Suppressor macrophage treated with lipopolysaccharide for 4 hours (primary cell): ENCODE data around the gene PIEZO2.
A peak's percentile ranks its signal among the peaks of the same experiment; 100 is the strongest.

Experiments used
- DNase-seq: peaks from one replicate; pipeline ENCODE4 v3.0.0-alpha.2; 2020

Gene PIEZO2

DNA sequence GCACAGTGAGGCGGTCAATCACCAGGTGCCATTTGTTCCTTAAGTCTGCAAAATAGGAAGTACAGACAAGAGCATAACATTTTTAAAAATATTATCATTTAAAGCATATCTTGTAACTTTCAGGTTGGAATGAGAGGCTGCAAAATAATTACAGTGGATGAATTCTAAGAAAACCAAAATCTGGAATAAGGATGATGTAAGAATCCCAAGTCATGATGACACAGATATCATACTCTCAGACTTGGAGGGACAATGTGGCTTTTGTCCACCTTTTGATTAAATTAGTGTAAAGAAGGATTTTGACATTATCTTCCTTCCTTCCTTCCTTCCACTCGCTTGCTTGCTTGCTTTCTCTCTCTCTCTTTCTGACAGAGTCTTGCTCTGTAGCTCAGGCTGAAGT, 379.1 kb downstream of the PIEZO2 start:
- DNase-seq: no peak

DNA sequence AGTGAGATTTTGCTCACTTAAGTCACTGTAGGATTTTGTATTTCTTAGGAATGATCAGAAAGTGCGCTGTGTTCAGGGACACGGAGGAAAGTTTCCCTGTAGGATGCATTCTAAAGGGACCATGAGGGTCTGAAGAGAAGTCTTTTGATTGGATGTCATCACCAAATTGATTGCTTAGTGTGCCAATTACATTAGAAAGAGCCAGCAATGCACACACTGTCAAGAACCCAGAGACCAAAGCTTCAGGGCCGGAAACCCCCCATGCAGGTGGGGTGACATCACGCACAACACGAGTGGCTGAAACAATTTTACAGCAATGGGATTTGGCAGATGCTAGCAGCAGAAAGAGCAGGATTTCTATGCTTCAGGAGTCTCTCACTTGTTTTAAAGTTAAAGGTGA, 381.1 kb downstream of the PIEZO2 start:
- no peak for DNase-seq

DNA sequence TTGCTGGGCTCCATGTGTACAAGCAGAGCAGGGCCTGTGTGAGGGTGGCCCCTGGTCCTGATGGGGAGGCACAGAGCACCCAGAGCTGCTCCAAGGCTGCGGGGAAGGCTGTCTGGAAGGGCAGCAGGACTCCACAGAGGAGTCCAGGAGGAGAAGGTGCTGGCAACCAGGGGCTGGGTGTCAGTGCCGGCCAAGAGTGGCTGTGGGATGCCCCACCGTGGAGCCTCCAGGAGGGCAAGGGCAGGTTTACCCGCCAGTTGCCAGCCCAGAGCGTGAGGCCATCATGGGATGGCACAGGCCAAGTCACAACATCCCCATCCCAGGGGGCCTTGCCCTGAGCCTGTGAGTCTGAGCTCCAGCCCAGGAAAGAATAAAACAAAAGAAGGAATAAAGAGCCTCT, 381.7 kb downstream of the PIEZO2 start:
- no peak for DNase-seq

DNA sequence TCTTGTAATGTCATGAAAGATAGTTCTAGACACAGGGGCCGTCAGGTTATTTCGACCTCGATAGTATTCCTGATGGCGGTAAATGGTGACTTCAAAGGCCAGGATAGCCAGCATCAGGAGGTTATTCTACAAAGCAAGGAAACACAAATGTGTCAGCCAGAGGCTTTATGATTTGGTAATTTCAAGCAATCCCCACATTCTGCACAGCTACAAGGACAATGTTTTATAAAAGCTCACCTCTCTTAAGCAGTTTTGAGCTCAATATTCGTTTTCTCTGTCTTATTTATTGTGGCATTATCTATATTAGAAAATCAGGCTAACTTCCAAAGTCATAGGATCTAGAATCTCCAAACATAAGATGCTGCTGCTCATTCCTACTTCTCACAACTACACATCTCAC, 388.4 kb downstream of the PIEZO2 start:
- no peak for DNase-seq

DNA sequence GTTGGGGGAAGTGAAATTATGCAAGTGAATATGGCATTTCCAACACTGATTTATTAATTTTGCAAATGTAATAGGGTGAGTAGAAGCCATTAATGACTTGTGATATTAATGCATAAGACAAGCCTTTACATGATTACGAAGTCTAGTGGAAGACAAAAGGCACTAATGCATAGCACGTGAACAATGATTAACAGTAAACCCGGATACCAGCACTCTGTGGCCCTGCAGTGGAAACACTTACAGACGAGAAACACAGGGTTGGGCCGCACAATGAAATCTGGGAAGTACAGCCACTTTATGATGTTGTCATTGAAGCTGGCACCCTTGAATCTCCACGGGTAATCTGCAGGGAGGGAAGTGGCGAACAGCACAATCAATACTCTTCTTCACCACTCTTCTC, 390.1 kb downstream of the PIEZO2 start:
- no peak for DNase-seq

DNA sequence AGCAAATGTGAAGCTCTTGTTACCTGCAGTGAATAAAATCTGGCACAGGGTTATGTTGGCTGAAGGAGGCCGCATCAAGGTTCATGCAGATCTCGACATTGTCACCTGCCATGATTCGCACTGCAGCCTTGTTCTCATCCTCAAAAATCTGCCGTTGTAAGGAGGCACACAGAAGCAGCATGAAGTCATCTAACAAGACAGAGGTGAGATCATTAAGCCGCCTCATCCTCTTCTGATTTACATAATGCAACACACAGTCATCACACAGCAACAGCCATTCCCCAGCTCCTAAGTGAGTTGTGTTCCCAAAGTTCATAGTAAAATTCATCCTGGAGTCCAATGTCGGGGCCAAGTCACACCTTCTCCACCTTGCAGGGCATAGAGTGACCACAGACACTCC, 391.4 kb downstream of the PIEZO2 start:
- no peak for DNase-seq

DNA sequence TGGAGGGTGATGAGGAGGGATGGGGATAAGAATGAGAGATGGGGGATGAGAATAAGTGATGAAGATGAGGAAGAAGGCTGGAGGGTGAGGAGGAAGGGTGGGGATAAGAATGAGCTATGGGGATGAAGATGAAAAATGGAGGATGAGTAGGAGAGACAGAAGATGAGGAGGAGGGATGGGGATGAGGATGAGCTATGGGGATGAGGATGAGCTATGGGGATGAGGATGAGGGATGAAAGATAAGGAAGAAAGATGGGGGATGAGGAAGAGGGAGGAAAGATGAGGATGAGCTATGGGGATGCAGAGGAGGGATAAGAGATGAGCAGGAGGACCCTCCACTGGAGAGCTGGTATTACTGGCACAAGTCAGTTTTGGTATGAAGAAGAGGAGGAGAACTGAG, 392.0 kb downstream of the PIEZO2 start:
- no peak for DNase-seq

DNA sequence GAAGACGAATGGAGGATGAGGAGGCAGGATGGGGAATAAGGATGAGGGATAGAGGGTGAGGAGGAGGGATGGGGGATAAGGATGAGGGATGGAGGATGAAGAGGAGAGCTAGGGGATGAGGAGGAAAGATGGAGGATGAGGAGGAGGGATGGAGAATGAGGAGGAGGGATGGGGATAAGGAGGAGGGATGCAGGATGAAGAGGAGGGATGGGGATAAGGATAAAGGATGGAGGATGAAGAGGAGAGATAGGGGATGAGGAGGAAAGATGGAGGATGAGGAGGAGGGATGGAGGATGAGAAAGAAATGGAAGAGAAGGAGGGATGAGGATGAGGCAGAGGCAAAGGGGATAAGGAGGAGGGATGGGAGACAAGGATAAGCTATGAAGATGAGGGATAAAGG, 393.5 kb downstream of the PIEZO2 start:
- no peak for DNase-seq

DNA sequence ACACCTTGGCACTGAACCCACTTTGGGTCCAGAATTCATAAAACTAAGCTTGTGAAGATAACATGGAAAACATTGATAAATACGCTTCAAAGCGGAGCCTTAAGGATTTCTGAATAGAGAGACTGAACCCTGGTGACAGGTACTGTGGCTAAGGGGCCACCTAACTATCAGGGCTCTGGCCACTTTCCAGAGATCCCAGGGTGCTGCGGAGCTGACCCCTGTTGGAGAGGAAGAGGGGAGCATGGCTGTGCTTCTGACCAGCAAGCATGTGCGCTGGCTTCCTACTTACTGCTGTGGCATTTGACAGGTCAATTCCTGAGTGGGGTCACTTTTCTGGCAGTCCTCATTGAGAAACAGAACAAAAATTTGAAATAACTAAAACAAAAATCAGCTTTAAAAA, 395.2 kb downstream of the PIEZO2 start:
- DNase-seq: no peak

DNA sequence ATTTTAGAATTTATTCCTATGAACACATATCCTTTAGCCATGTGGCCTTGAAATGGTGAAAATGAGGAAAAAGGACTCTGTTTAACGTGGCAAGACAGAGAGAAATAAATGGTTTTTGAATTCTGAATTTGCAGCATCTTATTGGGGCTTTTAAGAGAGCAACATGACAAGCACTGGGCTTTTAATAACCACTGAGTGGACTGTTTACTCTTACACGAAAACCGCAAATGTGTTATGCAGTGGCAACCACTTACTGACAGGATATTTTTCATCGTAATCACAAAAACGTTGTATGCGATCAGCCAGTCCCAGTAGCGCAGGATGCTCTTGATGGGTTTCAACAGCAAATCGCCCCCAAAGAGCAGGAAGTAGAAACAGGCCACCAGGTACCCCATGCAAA, 397.0 kb downstream of the PIEZO2 start:
- DNase-seq: no peak

DNA sequence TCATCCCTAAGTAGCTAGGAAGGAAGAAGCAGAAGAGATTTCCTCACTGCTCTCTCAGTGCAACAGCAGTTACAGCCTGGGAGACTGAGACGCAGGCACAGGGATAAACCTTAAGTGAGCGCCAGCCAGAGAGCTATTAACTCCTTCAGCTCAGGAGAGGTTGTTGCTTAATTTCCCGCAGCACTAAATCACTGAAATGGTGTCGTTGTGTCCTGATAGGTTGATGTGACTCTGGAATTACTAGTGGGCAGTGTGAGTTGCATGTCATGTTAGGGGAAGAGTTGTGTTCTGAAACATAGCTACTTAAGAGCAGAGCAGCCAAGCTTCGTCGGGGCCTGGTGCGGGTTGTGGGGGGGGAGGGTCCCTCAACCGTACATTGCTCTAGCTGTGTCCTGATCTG, 397.7 kb downstream of the PIEZO2 start:
- no peak for DNase-seq

DNA sequence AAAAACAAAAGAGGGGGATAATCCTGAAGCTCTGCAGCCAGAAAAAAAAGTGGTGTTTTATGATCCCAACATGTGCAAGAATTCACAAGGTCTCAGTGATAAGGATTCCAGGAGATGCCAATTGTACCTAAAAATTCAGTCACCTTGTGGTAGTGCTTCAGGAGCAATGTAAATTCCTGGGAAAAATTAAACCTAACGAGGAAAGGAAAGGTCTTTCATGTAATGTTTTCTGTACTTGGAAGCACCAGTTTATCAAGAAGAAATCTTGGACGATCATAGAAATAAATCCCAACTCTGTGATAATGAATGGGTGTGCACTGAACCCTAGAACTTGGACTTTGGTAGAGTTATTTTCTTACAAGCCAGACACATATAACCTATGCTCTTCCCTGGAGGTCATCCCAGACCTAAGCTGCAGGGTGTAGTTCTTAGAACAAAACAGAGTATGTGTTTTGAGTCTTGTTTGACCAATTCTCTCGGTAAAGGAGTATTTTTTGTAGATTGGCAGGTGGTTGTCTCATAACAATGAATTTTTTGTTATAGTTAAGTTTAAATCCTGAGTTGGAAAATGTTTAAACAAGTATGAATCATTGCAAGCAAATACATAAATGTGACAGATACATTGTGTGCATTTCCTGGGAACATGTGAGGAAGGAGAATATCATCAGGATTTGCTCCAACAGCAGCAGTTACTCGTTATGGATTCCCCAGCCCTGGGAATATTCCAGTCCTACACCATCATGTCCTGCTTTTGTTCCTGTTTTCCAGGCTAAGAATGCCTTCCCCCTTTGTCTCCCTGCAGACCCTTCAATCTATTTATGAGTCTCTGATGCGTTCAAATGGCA, 399.0 kb downstream of the PIEZO2 start:
- no peak for DNase-seq

DNA sequence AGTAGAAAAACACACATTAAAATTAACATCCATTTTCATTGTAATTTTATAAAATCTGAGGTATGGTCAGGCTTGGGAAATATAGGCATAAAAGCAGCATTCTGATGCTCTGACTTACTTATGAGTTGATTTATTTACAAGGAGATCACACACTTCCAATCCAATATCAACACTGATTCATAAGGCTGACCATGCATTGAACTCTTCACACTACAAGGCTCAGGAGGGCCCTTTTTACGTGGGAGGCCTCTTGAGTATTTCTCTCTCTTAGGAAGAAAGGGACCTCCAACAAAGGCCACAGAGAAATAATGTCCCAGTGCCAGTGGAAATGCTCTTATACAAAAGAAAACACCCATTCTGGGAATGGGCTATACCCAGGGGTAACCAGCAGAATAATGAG, 400.7 kb downstream of the PIEZO2 start:
- DNase-seq: no peak

DNA sequence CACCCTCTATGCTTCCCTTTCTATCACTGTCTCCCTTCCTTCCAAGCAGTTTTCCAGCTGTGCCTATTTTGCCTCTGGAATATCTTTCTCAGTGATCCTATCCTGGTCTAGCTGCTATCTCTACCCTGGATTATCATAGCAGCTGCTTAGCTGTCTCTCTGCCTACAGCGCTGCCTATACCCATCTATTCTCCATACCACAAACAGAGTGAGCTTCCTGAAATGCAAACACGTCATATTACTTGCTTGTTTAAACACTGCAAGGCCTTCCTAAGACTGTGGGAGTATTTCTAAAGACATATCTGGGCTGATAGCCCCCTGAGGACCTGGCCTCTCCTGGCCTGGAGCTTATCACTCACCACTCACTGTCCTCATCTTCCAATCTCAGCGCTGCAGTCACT, 403.4 kb downstream of the PIEZO2 start:
- DNase-seq: no peak

DNA sequence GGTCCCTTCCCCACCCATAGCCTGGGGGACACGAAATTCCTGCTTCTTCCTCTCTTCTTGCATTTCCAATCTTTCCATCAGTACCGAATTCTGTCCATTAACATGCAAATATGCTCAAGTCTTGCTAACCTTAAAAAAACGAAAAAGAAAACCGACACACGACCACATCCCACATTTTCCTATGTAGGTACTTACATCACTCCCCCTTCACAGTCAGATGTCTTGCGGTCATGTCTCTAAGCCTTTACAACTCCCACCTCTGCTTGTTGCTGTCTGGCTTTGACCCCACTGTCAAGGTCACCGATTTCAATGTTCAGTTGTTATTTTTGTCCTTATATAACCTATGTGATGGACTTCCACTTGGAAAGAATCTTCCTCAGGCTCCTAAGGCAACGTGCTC, 404.1 kb downstream of the PIEZO2 start:
- DNase-seq: no peak

DNA sequence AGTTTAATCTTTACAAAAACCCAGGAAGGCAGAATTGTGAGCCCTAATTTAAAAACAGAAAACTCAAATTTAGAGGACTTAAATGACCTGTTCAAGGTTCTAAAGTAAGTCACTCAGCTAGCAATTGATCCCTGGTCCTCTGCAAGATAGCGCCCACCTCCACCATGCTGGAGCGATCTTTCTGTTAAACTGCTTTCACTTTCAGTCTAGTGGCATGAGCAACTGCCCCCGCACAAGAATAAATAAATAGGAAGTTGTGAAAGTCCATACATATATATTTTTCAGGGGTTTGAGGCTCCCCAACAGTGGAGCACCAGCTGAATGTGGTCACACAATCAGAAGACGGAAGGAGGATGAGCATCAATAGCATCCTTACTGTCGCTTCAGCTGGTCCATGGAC, 405.6 kb downstream of the PIEZO2 start:
- DNase-seq: peak; percentile 37

DNA sequence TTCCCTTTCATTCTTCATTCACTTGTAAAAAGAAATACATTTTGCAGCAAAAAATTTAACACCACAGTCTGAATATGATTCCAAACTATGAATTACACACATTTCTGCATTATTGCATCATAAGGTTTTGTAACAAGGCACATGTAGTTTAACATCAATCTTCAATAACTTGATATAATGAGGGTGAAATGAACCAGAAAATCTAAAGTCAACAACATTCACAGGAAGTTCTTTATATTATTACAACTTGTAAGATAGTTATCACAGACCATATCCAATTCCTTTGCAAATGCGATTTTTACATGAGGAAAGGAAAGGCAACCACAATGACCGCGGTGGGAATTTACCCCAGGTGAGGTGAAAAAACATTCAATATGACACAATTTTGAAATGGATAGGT, 410.2 kb downstream of the PIEZO2 start:
- DNase-seq: peak; percentile 8

DNA sequence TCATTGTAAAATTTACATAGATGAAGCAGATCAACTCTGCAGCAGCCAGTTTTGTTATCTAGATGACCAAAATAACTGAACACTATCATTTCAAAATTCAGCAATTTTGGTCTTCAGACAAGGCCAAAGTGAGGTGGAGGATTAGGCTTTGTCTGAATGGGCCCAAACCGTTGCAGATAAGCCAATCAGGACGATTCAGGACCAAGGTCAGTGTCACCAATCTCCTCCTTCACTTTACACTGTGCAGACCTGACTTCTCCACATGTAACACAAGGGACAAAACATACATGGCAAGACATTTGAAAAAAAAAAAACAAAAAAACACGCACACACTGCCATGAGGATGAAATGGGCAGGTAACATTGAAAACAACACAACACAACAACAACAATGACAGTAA, 412.4 kb downstream of the PIEZO2 start:
- DNase-seq: no peak

DNA sequence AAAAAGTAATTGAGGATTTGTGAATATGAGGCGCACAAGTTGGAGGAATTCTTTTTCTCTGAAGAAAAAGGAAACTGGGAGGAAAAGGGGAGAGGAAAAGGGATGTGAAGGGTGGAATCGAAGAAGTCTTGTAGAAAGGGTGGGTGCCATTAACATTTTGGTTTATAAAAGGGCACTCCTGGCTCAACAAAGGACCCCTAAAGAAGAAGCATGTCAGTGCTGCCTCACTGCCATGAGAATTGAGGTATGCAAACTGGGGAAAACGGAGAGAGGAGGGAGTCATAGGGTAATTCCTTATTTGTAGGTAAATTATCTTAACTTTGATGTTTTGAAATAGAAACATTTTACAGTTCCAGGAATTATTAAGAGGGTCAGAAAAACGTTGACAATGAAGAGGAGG, 416.4 kb downstream of the PIEZO2 start:
- no peak for DNase-seq

DNA sequence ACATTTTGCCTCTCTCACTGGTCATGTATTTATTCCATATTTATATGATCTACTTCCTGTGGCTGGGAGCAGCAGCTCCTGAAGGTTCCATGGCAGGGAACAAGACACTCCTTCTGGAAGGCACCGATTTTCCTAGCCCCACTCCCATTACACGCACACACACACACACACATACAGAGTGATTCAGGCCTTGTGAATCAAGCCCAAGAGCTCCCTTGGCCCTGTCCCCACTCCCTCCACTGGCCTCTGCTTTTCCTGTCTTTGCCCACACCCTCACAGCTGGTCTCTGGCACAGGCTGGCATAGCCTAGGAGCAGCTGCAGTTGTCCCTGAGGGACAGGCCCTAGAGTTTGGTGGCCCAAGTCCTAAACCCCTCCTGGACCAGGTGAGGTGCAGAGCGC, 421.9 kb downstream of the PIEZO2 start:
- no peak for DNase-seq

DNA sequence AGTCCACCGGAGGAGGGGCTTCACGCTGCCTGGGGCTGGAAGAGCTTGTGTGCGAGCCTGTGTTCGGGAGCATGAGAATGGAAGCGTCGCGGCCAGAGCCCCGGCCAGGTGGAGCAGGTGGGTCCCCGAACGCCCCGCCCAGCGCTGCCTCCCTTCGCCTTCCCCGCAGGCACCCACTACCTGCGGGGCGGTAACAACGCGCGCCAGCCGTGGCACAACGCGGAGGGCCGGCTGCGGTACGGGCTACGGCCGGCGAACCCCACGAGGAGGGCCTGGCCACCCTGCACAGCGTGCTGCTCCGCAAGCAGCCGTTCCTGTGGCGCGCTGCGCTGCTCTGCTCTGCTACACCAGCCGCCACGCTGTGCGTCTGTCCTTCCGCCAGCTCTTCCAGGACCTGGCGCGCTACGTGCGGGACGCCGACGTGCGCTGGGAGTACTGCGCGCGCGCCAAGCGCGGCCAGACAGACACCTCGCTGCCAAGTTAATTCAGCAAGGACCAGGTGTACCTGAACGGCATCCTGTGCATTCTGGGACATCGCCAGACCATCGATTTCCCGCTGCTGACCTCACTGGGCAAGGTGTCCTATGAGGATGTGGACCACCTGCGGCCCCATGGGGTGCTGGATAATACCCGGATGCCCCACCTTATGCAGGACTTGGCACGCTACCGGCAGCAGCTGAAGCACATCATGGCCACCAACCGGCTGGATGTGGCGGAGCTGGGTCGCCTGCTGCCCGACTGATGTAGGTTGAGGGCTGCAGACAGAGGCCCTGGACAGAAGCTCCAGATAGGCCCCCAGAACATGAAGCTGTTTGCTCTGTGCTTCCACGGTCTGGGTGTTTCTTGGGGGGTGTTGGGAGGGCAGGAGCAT, 422.9 kb downstream of the PIEZO2 start:
- no peak for DNase-seq

DNA sequence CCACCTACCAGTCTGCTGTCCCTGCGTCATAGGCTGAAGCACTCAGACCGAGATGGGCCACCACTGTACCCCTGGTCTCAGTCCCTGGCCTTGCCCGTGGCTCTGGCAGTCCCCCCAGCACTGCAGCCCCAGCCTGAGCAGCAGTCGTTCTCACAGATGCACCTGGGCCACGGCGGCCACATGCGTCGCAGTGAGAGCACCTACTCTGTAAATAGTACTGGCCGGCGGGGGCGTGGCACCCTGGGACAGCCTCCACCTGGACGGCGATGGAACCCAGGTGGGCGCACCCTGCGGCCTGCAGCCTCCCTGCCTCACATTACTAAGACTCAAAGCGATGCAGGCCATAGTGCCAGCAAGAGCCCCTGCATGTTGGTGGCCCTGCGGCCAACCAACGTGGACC, 424.7 kb downstream of the PIEZO2 start:
- no peak for DNase-seq

DNA sequence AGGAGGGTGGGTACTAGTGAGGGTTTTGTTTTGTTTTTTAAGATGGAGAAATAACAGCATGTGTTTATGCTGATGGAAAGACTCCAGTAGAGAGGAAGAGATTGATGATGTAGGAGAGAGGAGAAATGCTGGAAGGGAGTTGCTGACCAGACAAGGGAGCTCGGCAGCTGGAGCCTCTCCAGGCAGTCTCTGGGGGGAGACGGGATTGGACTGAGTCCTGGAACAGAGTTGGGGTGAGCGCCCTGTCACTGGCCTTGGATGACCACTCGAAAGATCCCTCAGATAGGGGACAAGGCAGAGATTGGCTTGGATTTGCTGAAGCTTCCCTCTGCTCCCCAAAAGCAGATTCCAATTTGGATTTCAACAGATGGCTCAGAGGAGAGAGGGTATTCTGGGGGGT, 425.9 kb downstream of the PIEZO2 start:
- DNase-seq: no peak

DNA sequence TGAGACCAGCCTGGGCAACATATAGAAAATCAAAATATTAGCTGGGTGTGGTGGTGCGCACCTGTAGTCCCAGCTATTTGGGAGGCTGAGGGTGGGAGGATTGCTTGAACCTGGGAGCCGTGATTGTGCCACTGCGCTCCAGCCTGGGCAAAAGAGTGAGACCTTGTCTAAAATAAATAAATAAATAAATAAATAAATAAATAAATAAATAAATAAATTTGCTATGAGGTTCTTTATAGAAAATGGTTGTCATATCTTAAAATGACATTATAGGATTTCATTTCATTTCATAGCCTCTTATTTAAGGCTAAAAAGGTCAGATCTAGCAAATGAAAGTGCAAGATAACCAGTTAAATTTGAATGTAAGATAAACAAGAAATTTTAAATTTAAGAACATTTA, 430.6 kb downstream of the PIEZO2 start:
- DNase-seq: no peak
